ENCODE results near the gene LPAR1. TPM values are rescaled to one million over a fixed set of nuclear protein-coding genes. Genes with fewer than 3 reads are reported as not detected.

The LPAR1 gene
- total RNA-seq, 1 donor from 2014 or later, result 7.5 TPM

DNA sequence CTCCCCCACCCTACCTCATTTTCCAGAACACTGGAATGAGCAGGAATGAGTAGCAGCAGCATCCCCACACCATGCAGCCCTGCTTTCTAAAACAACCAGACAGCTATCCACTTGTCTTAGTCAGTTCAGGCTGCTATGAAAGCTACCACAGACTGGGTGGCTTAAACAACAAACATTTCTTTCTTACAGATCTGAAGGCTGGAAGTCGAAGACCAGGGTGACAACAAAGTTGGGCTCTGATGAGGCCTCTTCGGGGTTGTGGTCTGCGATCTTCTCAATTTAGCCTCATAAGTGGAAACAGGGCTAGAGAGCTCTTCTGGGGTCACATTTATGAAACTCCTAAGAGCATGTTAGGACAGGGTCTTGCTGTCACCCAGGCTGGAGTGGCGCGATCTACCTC, 38.9 kb downstream of the LPAR1 start:
- ATAC-seq, result no peak

DNA sequence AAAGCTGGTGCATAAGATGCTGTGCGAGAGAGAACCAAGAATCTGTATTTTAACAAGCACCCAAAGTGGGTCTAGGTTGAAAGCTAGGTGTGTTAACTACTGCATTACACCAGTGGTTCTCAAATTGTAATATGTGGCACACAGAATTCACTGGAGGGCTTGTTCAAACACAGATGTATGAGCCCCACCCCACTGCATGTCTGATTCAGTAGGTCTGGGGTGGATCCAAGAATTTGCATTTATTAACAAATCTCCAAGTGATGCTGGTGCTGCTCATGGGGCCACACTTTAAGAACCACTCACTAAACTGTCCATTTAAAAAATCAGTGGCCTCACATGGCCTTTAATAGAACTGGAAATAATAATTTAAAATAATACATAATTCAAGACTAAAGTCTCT, 40.4 kb downstream of the LPAR1 start:
- ATAC-seq, result peak; percentile 48

DNA sequence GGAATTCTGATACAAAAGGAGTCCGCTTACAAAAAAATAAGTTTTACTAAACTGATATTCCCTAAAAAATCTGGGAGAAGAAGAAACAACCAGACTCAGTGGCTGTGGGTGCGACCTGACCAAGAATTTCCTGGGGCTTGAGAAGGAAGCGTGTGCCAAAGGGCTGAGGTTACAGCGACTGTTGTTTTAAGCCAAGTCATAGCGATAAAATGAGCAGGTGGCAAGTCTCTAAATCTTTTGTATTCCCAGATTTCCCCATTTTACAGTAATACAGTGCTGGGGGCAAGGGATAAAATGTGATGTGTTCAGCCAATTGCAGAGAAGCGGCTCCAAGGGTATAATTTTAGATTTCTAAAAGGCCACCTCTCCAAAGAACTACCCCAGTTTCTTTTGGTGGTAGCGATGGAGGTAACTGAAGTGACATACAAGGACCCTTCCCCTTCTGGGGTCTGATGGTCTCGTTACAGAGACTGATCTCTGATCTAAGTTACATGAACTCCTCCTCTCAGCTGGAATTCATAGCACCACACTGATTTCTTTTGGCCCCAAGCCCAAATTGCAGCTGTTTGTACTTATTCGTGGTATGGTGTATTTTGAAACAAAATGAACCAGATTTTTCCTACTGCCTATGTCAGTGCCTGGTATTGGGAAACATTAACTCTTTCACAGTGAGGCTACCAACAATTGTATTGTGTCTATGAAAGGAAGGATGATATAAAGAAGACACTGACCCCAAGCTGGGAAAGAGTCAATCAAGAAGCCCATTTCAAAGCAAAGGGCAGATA, 41.6 kb downstream of the LPAR1 start:
- ATAC-seq, result no peak

DNA sequence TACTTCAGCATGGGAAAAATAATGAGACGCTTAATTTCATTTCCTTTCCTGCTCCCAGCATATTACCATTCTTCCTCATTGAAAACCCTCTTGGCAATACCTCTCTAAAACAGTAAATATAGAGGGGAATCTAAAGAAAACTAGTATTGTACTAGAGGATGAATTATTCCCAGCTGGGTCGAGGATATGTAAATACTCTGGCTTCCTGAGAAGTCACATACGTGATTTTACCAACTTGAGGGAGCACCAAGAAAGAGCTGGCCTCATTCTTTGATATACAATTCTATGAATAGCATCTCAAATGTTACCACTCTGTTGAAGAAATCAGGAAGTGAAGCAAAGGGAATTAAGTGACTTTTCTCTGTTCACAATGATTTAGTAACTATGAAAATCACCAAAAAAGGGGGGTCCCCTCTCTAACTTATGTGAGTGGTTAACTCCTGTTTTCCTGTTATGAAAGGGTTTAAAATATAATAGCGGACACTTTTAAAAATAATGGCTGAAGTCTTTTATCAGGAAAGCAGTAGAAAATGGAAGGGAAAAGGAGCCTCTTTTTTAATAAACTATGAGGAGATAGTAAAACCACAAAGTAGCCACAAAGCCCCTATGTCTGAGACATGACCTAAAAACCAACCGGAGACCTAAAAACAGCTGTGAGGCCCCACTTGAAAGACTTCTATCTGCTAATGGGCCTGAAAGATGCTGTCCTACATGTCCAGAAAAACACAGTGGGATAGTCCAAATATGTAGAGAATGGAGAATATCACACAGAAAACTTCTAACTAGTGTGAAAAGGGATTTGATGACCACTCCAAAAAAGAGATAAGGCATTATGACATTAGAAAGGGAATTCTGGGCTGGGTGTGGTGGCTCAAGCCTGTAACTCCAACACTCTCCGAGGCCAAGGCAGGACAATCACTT, 42.6 kb downstream of the LPAR1 start:
- ATAC-seq, result no peak

DNA sequence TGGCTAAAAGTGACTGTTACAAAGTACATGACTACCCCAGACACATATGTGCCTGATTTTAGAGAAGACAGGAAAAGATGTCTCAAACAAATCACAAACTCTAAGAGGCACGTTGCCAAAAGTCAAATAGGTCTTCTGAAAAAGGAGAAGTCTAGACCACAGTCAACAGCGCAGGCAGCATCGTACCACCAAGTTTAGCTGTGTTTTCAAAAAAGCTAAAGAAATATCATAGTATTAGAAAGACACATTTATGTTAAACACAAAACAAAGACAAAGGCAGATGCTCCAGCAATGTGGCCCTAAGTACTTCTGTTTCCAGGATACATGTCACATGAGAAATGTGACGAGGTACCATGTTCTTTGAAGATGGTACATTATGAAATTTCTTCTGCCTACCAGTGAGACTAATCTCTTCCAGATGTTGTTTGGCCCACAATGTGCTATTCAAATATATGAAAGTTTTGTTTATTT, 43.5 kb downstream of the LPAR1 start:
- no peak for ATAC-seq

DNA sequence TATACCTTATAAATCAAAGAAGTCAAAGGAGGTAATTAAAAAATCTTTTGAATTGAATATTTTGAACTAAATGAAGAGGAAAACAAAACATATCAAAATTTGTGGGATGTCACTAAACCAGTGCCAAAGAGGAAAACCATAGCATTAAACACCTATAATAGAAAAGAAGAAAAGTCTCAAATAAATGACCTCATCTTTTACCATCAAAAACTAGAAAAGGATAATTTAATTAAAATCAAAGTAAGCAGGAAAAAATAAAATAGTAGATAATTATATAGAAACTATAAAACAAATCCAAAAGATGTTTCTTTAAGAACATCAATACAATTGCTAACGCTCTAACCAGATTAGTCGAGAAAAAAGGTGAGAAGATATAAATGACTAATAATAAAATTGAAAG, 47.8 kb downstream of the LPAR1 start:
- ATAC-seq, result no peak

DNA sequence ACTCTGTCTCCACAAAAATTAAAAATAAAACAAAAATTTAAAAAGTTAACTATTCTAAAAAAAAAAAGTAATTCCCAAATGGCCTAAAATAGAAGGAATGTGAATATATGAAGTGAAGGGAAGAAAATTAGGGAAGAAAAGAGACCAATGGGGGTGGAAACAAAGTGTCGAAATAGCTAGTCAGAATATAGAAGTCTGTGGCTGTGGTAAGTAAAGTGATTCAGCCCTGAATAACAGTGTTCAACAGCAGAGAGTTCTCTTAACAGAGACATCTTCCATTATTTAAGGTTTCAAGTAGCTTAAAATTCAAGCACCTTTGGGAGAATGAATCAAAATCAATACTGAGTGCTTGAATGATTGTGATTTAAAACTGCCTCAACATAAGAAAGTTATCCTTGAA, 51.7 kb downstream of the LPAR1 start:
- no peak for ATAC-seq

DNA sequence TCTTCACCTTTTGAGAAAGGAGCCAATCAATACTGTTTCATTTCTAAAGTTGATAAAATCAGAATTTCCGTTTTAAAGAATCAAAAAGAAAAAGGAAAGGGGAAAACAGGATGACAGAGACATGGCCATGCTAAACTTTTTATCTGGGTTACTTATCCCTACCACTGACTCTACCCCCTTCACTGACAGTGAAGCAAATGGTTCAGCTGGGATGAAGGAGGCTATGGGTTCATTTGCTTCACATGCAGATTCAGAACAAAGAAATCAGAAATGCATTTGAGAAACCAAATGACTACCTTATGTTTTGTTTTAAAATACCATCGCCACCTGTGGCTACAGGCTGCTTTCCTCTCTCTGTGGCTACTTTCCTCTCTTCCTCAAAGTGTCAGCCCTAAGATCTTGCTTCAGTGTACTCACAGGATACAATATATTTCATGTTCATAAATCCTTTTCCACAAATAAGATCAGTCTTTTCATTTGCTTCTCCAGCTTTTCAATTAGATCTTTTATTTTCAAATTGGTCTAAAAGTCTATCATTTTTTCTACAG, 53.3 kb downstream of the LPAR1 start:
- ATAC-seq, result no peak

DNA sequence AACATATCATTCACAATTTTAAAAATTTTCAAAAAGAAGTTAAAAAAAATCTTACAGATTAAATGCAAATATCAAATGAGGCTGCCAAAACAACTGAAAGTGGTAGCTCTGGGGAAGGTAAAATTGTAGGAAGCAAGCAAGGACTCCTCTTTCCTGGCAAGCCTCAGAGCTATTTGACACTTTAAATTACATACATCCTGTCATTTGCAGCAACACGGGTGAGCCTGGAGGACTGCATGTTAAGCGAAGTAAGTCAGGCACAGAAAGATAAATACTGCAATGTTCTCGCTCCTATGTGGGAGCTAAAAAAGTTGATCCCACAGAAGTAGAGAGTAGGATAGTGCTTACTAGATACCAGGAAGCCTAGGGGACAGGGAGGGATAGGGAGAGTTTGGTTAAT, 58.0 kb downstream of the LPAR1 start:
- no peak for ATAC-seq

DNA sequence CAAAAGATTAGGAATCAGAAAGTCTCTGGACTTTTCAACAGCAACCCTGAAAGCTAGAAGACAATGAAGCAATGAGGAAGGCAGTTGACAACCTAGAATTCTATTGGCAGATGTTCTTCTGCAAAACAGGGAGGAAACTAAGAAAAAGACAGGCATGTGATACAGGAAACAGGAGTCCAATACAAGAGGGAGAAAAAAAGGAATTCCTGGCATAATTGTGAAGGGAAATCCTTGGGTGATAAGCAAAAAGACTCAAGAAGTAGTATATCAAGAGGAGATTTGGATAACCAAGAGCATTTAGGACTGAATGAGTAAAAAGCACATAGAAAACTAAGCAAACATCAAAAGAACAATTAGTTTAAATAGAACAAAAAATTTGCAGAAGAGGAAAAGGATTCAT, 58.6 kb downstream of the LPAR1 start:
- ATAC-seq, result no peak

DNA sequence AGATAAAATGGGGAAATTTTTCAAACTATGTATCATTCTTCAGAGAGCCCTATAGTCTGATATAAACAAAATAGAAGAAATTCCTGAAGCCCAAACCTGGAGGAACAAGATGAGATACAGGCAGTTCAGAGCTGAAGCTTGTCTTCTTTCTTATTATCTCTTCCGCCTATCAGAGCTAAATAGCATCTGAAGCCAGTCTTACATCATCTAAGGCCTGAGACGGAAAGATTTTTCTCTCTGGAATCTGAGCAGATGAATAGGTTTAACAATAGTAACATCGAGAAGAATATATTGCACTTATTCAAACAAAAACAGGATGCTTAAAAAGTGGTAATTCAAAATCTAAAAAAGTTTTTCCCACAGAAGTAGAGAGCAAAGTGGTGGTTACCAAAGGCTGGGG, 59.8 kb downstream of the LPAR1 start:
- ATAC-seq, result no peak

DNA sequence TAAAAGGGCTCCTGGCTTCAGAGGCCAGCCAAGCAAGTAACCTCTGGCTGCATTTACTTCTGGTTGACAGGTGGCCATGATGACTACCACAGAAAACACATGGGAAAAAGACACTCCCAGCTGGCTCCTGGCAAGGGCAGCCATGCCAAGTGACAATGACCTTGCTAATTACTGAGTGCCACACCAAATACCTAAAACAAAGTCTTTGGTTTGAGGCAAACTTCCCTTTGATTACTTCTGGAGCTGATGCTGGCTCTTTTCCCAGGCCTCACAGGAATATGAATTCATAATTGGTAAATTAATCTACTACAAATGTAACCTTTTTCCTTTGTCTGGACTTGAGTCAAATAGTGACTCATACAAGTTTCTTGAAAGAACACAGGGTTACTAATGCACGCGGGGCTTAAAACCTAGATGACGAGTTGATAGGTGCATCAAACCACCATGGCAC, 61.0 kb downstream of the LPAR1 start:
- peak; percentile 86 for ATAC-seq

DNA sequence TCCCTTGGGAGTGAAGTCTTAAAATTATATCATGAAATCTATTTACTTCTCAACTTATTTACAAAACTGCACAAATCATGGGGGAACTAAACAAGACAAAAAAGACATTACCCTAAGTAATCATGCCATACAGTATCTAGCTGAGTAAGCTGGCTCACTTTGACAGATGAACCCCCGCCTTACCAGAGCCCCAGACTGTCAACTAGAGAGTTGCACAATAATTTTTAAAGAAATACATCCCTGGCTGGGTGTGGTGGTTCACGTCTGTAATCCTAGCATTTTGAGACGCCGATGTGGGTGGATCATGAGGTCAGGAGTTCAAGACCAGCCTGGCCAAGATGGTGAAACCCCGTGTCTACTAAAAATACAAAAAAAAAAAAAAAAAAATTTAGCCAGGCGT, 62.3 kb downstream of the LPAR1 start:
- ATAC-seq, result peak; percentile 72

DNA sequence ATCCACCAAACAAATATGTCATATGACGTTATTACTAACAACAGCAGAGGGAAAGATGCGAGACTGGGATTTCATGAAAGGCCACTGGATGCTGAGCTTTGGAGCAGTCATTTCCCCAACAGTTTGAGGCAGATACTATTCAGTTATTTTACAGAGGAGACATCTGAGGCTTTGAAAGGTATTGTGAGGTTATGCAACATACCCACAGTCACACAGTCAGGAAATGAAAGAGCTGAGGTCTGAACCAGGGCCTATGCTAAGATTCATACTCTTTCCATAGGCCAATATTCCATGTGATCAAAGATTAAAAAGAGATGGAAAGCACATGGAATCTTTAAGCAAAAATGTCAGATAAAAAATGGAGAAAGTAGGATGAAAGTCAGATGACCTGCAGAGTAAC, 63.0 kb downstream of the LPAR1 start:
- no peak for ATAC-seq

DNA sequence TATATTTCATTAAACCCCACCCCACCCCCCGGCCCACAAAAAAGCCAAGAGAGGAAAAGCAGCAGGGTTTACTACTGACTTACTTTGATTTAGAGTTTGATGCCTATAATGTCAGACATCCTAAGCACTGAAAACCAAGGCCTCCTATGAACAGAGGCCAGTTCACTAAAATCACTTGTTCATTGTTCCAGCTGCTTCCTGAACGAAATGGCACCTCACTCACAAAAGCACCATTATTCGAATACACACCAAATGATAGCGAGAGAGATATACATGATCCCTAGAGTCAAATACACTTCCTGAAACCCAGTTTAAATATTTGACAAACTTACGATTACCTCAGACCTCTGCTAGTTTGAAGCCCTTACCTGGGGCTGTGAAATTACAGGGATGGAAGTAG, 66.6 kb downstream of the LPAR1 start:
- ATAC-seq, result no peak

DNA sequence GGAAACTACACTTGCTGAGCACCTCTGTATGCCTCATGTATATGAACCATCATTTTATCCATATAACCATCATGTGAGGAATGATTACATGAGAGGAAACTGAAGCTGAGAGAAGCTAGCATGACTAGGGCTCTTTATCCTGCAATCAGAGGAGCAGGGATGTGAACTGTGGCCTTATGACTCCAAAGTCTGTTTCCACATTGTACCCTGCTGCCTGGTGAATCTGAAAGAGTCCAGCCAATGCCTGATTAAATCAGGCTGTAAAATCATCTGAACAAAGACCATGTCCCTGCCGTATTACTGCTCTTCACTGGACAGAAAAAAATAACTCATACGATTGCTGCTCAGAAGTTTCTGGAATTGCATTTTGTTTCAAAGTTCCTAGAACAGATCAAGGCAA, 67.0 kb downstream of the LPAR1 start:
- ATAC-seq, result no peak

DNA sequence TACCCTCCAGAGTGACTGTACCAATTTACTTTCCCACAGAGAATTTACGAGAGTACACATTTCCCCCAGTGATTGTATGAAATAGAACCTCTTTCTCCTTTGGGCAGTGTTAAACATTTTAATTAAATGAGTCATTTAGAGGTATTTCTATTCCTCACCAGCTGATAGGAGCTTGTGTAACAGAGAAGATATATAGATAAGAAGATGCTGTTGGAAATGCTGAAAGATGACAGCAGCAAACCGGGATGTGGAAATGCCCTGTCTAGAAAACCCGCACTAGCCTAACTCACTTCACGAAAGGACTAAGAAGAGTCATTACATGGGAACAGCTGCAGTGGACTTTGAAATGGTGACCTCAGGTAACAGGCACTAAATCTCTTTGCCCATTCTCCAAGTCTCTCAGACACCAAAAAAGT, 68.3 kb downstream of the LPAR1 start:
- no peak for ATAC-seq

DNA sequence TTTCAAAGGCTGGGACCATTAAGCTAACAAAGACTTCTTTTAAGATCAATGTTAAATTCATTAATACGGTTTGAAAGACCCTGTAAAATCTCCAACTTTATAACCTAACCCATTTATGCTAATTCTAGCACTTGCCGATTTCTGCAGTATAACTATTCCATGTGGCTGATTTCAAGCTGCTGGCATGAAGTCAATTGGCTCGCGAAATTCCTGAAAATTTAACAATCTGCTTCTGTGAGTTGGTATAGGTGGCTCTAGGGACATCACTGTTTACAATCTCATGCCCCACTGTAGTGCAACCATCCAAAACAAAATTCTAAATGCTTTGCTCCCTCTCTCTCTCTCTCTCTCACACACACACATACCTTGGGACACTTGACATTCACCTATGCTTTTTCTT, 70.2 kb downstream of the LPAR1 start:
- no peak for ATAC-seq

DNA sequence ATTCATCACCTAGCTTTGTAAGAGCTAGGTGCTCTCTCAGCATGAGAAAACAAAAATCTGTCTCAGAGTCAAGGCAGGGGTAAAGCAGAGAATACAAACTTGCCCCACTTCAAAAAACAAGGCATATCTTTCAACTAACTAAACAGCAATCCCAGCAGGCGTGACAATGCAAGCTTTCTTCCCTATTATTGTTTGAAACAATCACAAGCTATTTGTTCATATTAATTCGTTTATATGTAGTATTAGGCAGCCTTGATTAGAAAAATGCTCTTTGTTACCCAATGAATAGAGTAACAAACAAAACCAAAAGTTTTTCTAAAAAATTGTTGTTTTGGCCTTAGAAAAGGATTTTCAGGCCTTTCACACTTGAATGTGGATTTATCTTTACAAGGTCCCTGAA, 71.1 kb downstream of the LPAR1 start:
- no peak for ATAC-seq

DNA sequence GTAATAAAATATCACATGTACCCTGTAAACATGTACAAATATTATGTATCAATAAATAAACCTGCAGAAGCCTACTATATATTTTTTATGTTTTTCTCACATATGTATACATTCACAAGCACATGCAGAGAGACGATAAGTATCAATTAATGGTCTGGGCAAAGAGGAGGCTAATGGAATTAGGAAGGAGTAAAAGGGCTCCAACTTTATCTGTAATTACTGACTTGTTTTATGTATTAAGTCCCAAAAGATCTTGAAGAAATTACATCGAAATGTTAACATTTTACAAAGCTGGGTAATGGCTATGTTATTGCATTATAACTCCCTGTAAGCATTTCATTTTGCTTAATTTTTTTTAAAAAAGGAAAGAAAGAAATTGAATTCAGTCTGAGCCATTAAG, 78.0 kb downstream of the LPAR1 start:
- no peak for ATAC-seq

DNA sequence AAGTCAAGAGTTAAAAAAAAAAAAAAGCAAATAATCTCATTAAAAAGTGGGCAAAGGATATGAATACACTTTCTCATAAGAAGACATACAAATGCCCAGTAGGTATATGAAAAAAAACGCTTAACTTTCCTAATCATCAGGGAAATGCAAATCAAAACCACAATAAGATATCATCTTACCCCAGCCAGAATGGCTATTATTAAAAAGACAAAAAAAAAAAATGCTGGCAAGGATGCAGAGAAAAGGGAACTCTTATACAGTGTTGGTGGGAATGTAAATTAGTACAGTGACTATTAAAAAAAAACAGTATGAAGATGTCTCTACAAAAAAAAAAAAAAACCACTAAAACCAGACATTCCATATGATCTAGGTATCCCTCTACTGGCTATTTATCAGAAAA, 79.4 kb downstream of the LPAR1 start:
- ATAC-seq, result no peak

DNA sequence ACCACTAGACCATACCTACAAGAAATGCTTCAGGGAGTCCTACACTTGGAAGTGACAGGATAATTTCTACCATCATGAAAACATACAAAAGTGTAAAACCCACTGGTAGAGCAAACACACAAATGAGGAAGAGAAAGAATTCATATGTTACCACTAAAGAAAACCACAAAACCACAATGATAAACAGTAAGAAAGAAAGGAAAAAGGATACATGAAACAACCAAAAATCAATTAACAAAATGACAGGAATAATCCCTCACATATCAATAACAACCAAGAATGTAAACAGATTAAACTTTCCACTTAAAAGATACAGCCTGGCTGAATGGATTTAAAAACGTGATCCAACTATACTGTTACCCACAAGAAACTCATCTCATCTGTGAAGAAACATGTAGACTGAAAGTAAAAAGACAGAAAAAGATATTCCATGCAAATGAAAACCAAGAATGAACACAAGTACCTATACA, 83.4 kb downstream of the LPAR1 start:
- ATAC-seq, result no peak

DNA sequence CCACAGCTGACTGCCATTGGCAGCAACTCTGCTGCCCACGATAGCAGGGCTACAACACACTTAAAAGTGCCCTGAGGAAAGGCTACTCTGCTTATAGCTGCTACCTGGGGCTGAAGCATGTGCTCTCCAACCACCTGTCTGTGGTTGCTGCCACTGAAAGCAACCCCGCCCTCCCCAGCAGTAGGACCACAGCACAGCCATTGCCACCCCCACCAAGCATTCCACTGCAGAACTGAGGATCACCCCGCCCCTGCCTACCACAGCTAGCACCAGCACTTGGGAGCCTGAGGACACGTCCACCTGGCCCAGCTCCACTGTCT, 85.8 kb downstream of the LPAR1 start:
- ATAC-seq, result peak; percentile 15
